Caco-2 (cell line): ENCODE data around the gene MRPS27. TPM values are rescaled to one million over a fixed set of nuclear protein-coding genes. Genes with fewer than 3 reads are reported as not detected.

Experiments
- BruUV-seq: library from RNA; stranded (reverse); fragments of 400-500 nt; replicated peaks from 2 replicates; lab custom pipeline; 2021; lab: Mats Ljungman, UMichigan
- CTCF ChIA-PET: fragments of 300-600 bp; sonication (Branson Sonifier 250); formaldehyde crosslinking; loops from one replicate; lab custom pipeline; 2022; ENCODE audit warnings: antibody characterized with exemption; lab: Charles Lee
- POLR2A ChIA-PET: fragments of 300-600 bp; sonication (Branson Sonifier 250); formaldehyde crosslinking; loops from one replicate; lab custom pipeline; 2022; ENCODE audit warnings: antibody characterized with exemption; lab: Charles Lee
- DNase-seq, 2 experiments: peaks; one replicate each; pipeline versions ENCODE4 v3.0.0 to v3.0.0-alpha.2; 2020 to 2022
- H3K27me3 ChIP-seq: replicated peaks from 2 replicates; pipeline ENCODE4 v1.6.0; 2011; ENCODE audit warnings: low read length; ENCODE audit not compliant: control insufficient read depth, insufficient read depth
- H3K36me3 ChIP-seq: 2 replicates; pipeline ENCODE4 v1.5.1; 2011; ENCODE audit warnings: low read length; ENCODE audit not compliant: control insufficient read depth, insufficient read depth
- H3K4me1 ChIP-seq: fragments of 250-450 bp; sonication (Bioruptor Pico); 2 replicates; pipeline ENCODE4 v1.5.1; 2020; ENCODE audit warnings: mild to moderate bottlenecking
- H3K4me3 ChIP-seq: 2 replicates; pipeline ENCODE4 v1.5.1; 2011; ENCODE audit warnings: low read depth, mild to moderate bottlenecking, control low read depth, low read length
- H3K9me3 ChIP-seq: fragments of 250-450 bp; sonication (Bioruptor Pico); 2 replicates; pipeline ENCODE4 v1.5.1; 2020; ENCODE audit warnings: mild to moderate bottlenecking, moderate library complexity
- H3K27ac Mint-ChIP-seq: one replicate; pipeline ENCODE4 v1.8.0; 2022; ENCODE audit warnings: mixed read lengths; ENCODE audit not compliant: unreplicated experiment
- H3K27me3 Mint-ChIP-seq: one replicate; pipeline ENCODE4 v1.8.0; 2022; ENCODE audit warnings: mixed read lengths; ENCODE audit not compliant: insufficient read depth, unreplicated experiment
- H3K36me3 Mint-ChIP-seq: one replicate; pipeline ENCODE4 v1.8.0; 2022; ENCODE audit warnings: mild to moderate bottlenecking, mixed read lengths; ENCODE audit not compliant: insufficient read depth, unreplicated experiment
- H3K4me1 Mint-ChIP-seq: one replicate; pipeline ENCODE4 v1.8.0; 2022; ENCODE audit warnings: low read depth, mixed read lengths; ENCODE audit not compliant: unreplicated experiment
- H3K4me3 Mint-ChIP-seq: one replicate; pipeline ENCODE4 v1.8.0; 2022; ENCODE audit warnings: mild to moderate bottlenecking, moderate library complexity, mixed read lengths; ENCODE audit not compliant: unreplicated experiment
- H3K9me3 Mint-ChIP-seq: one replicate; pipeline ENCODE4 v1.8.0; 2022; ENCODE audit warnings: mixed read lengths; ENCODE audit not compliant: unreplicated experiment
- intact Hi-C: fragments of 100-400 bp; cut with micrococcal nuclease; formaldehyde crosslinking; loops from one replicate; pipeline ENCODE4 v1.10.0; 2022; ENCODE audit not compliant: unreplicated experiment
- total RNA-seq: library from RNA; stranded (reverse); gene quantifications from 2 replicates; pipeline ENCODE4 v1.2.3, GENCODE V29; 2022
- TF ChIP-seq, protein P1 (sequence below), 2 experiments: fragments of 200-600 bp in 1 of 2; IDR thresholded peaks; 1 replicate in 1 of 2; 2 replicates in 1 of 2; pipeline versions ENCODE4 v1.5.1 to v1.8.0; 2011 to 2022; ENCODE audit warnings: antibody characterized with exemption in 1 of 2, control low read depth in 1 of 2, inconsistent platforms in 1 of 2, low read depth in 1 of 2, low read length in 1 of 2, mild to moderate bottlenecking in 1 of 2, moderate library complexity in 1 of 2; ENCODE audit not compliant: insufficient read depth in 1 of 2, severe bottlenecking in 1 of 2, unreplicated experiment in 1 of 2

Gene MRPS27
- total RNA-seq, 1 experiment from 2014 or later = 71.1 TPM

DNA sequence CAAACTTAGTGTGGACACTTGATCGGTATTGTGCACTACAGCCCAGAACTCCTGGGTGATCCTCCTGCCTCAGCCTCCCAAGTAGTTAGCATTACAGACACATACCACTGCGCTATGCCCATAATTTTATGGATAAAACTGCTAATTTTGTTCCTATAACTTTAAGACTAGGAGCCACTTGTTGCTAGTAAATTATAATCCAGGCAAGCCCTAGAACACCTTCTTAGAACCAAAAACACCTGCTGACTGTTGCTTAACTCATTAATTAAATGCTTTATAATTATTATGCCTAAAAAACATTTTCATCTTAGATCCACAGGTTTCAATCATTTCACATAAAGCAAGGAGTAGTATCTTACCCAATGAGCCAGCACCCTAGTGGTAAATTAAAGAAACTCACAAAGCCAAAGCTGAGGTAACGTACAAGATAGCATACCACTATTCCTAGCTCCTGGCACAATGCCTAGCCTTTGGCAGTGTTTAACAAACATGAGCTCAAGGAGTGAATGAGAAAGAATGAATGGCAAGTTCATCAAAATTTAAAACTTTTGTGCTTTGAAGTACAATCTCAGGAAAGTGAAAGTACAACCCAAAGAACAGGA is 5.4 kb downstream of the MRPS27 start:
- H3K9me3 ChIP-seq = no peaks in the 10 kb centered on the region
- H3K4me1 ChIP-seq = peaks cover 4% of the 10 kb centered on the region; the same call in 1 of the 2 replicates
- H3K36me3 ChIP-seq = 0 out of 2 replicates have a peak, but pooled peaks cover 1% of the 10 kb centered on the region
- H3K4me3 ChIP-seq = no peak overlapping the region
- no peaks in the 10 kb centered on the region for H3K9me3 Mint-ChIP-seq
- no peak overlapping the region for H3K27ac Mint-ChIP-seq
- intact Hi-C loops = no loop called here
- ChIA-PET CTCF (interaction anchor here (0.5 kb wide), 1 partner anchor 48 kb away, joined by 3 read pairs; no protein-coding TSS in a partner anchor), POLR2A (no interaction called here)
- no peaks in the 10 kb centered on the region for H3K27me3 ChIP-seq
- no peaks in the 10 kb centered on the region for H3K27me3 Mint-ChIP-seq
- no peak overlapping the region for H3K4me3 Mint-ChIP-seq
- TF ChIP-seq, protein P1, sequence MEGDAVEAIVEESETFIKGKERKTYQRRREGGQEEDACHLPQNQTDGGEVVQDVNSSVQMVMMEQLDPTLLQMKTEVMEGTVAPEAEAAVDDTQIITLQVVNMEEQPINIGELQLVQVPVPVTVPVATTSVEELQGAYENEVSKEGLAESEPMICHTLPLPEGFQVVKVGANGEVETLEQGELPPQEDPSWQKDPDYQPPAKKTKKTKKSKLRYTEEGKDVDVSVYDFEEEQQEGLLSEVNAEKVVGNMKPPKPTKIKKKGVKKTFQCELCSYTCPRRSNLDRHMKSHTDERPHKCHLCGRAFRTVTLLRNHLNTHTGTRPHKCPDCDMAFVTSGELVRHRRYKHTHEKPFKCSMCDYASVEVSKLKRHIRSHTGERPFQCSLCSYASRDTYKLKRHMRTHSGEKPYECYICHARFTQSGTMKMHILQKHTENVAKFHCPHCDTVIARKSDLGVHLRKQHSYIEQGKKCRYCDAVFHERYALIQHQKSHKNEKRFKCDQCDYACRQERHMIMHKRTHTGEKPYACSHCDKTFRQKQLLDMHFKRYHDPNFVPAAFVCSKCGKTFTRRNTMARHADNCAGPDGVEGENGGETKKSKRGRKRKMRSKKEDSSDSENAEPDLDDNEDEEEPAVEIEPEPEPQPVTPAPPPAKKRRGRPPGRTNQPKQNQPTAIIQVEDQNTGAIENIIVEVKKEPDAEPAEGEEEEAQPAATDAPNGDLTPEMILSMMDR (IDR thresholded peaks at IDR 0.05; ENCODE audit: insufficient read depth in 1 of 2, low read depth in 1 of 2, low read length in 1 of 2, severe bottlenecking in 1 of 2, unreplicated experiment in 1 of 2) = no peak
- DNase-seq = no peak
- peaks cover 41% of the 10 kb centered on the region for H3K36me3 Mint-ChIP-seq
- H3K4me1 Mint-ChIP-seq = peaks cover 6% of the 10 kb centered on the region
- no TSS peak for BruUV-seq

DNA sequence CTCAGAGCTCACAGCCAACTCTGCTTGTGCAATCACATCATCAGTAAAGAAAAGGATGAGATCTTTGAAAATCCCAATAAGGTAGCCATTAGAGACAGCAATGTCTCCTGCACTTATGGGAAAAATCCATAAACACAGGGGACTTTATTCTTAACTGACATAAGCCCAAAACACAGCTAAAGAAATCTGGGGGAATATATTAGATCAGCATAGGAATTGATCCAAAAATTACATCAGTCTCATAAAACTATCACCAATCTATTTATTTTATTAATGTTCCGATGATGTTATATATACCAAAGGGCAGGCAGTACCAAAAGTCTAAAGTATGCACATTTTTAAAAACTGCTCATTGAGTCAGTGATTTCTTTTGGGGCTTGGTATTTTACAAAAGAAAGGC is 6.9 kb downstream of the MRPS27 start:
- Histone ChIP-seq H3K36me3 (0 out of 2 replicates have a peak, but pooled peaks cover 1% of the 10 kb centered on the region), H3K4me3 (no peak overlapping the region), H3K9me3 (no peaks in the 10 kb centered on the region), H3K27me3 (no peaks in the 10 kb centered on the region), H3K4me1 (0 out of 2 replicates have a peak, but pooled peaks cover 4% of the 10 kb centered on the region)
- intact Hi-C loops = no loop called here
- H3K4me3 Mint-ChIP-seq = no peak overlapping the region
- H3K27ac Mint-ChIP-seq = no peak overlapping the region
- peaks cover 42% of the 10 kb centered on the region for H3K36me3 Mint-ChIP-seq
- CTCF ChIA-PET = no interaction called here
- no peaks in the 10 kb centered on the region for H3K27me3 Mint-ChIP-seq
- no peak for DNase-seq
- H3K9me3 Mint-ChIP-seq = no peaks in the 10 kb centered on the region
- POLR2A ChIA-PET = no interaction called here
- BruUV-seq = no TSS peak
- H3K4me1 Mint-ChIP-seq = peaks cover 6% of the 10 kb centered on the region
- TF ChIP-seq, protein P1 (IDR thresholded peaks at IDR 0.05; ENCODE audit: insufficient read depth in 1 of 2, low read depth in 1 of 2, low read length in 1 of 2, severe bottlenecking in 1 of 2, unreplicated experiment in 1 of 2) = no peak

DNA sequence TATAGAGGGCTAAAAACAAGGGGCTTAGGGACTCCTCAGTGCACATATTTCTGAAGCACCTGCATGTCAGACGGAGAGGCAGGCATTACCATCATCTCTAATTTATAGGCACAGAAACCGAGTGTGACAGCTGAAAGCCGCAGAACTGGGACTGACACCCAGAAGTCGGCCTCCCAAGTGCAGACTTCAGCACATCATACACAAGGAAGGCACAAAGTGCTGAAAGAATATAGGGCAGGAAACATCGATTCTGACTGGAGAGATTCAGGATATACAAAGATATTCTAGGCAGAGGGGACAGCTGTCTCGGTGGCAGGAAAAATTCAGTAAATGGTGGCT is 11.2 kb downstream of the MRPS27 start:
- POLR2A ChIA-PET = interaction anchor here (1.9 kb wide), 1 partner anchor 11 kb away, joined by 19 read pairs; the partner anchor contains the start of genes MRPS27 and PTCD2
- H3K36me3 Mint-ChIP-seq = peaks cover 52% of the 10 kb centered on the region
- peaks cover 18% of the 10 kb centered on the region for H3K4me1 ChIP-seq
- peak overlapping the region; percentile 84 for H3K27ac Mint-ChIP-seq
- TF ChIP-seq, protein P1 (IDR thresholded peaks at IDR 0.05; ENCODE audit: insufficient read depth in 1 of 2, low read depth in 1 of 2, low read length in 1 of 2, severe bottlenecking in 1 of 2, unreplicated experiment in 1 of 2) = no peak
- H3K4me1 Mint-ChIP-seq = peaks cover 16% of the 10 kb centered on the region
- H3K4me3 Mint-ChIP-seq = peak overlapping the region; percentile 84
- no peak for DNase-seq
- CTCF ChIA-PET = interaction anchor here (0.9 to 1.7 kb wide), 4 partner anchors 11 to 64 kb away, joined by 3 to 15 read pairs (median 4); partner anchors contain the start of genes MRPS27 and PTCD2
- intact Hi-C loops = loop anchor here (1.0 kb wide), 2 partner anchors 11 to 172 kb away; partner anchors contain the start of genes MRPS27 and PTCD2
- H3K9me3 ChIP-seq = no peaks in the 10 kb centered on the region
- no peaks in the 10 kb centered on the region for H3K27me3 Mint-ChIP-seq
- H3K36me3 ChIP-seq = 0 out of 2 replicates have a peak, but pooled peaks cover 1% of the 10 kb centered on the region
- H3K4me3 ChIP-seq = no peak overlapping the region
- no TSS peak for BruUV-seq
- no peaks in the 10 kb centered on the region for H3K27me3 ChIP-seq
- H3K9me3 Mint-ChIP-seq = no peaks in the 10 kb centered on the region
